ENCODE measurements around the gene USB1. TPM values are rescaled to one million over a fixed set of nuclear protein-coding genes. Genes with fewer than 3 reads are reported as not detected.

Gene USB1
- total RNA-seq, 3 donors from 2014 or later (not counting 1 experiment from before 2014, with no cell fraction given) = 64.7 to 86.0 (median 84.8) TPM

GRCh38 chr16:58022601-58023371 lies 21.6 kb downstream of the USB1 start:
- TF ChIP-seq, protein P1, sequence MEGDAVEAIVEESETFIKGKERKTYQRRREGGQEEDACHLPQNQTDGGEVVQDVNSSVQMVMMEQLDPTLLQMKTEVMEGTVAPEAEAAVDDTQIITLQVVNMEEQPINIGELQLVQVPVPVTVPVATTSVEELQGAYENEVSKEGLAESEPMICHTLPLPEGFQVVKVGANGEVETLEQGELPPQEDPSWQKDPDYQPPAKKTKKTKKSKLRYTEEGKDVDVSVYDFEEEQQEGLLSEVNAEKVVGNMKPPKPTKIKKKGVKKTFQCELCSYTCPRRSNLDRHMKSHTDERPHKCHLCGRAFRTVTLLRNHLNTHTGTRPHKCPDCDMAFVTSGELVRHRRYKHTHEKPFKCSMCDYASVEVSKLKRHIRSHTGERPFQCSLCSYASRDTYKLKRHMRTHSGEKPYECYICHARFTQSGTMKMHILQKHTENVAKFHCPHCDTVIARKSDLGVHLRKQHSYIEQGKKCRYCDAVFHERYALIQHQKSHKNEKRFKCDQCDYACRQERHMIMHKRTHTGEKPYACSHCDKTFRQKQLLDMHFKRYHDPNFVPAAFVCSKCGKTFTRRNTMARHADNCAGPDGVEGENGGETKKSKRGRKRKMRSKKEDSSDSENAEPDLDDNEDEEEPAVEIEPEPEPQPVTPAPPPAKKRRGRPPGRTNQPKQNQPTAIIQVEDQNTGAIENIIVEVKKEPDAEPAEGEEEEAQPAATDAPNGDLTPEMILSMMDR (IDR thresholded peaks at IDR 0.05) = no peak
- Mint-ChIP-seq H3K27ac (no peak overlapping the region), H3K4me1 (peaks cover 0 to 17% of the 10 kb centered on the region in 2 donors), H3K27me3 (ENCODE audit: low read depth in 2 of 2) (peaks cover 0 to 4% of the 10 kb centered on the region in 2 donors), H3K36me3 (no peaks in the 10 kb centered on the region), H3K9me3 (no peaks in the 10 kb centered on the region), H3K4me3 (no peak overlapping the region)
- DNase-seq (no peak), ATAC-seq (no peak)
- Histone ChIP-seq H3K4me3 (ENCODE audit: low read length) (no peak overlapping the region), H3K9me3 (ENCODE audit: control insufficient read depth, insufficient read depth, low read length) (no peaks in the 10 kb centered on the region), H3K36me3 (ENCODE audit: control insufficient read depth, insufficient read depth, low read length) (peaks cover 16% of the 10 kb centered on the region), H3K4me1 (ENCODE audit: control insufficient read depth, insufficient read depth, low read length) (peaks cover 27% of the 10 kb centered on the region), H3K27me3 (ENCODE audit: control insufficient read depth, insufficient read depth, low read length) (peaks cover 10% of the 10 kb centered on the region), H3K27ac (ENCODE audit: low read length) (no peak overlapping the region)
- WGBS (ENCODE audit: insufficient coverage) = 63% methylated on average over 16 of the region's 18 CpGs
- intact Hi-C loops (cut with micrococcal nuclease) = loop anchor here (10.0 kb wide), 1 partner anchor 172 kb away; the partner anchor contains the start of gene CSNK2A2

- H3K36me3 Mint-ChIP-seq = no peaks in the 10 kb centered on the region
- TF ChIP-seq, protein P1 (IDR thresholded peaks at IDR 0.05) = no peak
- Histone ChIP-seq H3K4me1 (ENCODE audit: control insufficient read depth, insufficient read depth, low read length) (peaks cover 27% of the 10 kb centered on the region), H3K27me3 (ENCODE audit: control insufficient read depth, insufficient read depth, low read length) (peaks cover 10% of the 10 kb centered on the region), H3K36me3 (ENCODE audit: control insufficient read depth, insufficient read depth, low read length) (peaks cover 3% of the 10 kb centered on the region), H3K9me3 (ENCODE audit: control insufficient read depth, insufficient read depth, low read length) (no peaks in the 10 kb centered on the region), H3K27ac (ENCODE audit: low read length) (no peak overlapping the region), H3K4me3 (ENCODE audit: low read length) (peak overlapping the region; percentile 68)
- H3K27me3 Mint-ChIP-seq (ENCODE audit: low read depth in 2 of 2) = peaks cover 11 to 17% of the 10 kb centered on the region in 2 donors
- peak overlapping the region in 1 of 2 donors; percentile 81 for H3K27ac Mint-ChIP-seq
- peak in 1 of 2 donors; percentile 51 for DNase-seq
- peaks cover 0 to 17% of the 10 kb centered on the region in 2 donors for H3K4me1 Mint-ChIP-seq
- ATAC-seq = peak; percentile 37 to 52 (median 44)
- H3K9me3 Mint-ChIP-seq = no peaks in the 10 kb centered on the region
- 17% methylated on average over 56 of the region's 57 CpGs for WGBS (ENCODE audit: insufficient coverage)
- peak overlapping the region; percentile 86 for H3K4me3 Mint-ChIP-seq
- intact Hi-C loops (cut with micrococcal nuclease) = loop anchor here (10.0 kb wide), 1 partner anchor 170 kb away; the partner anchor contains the start of gene CSNK2A2
Measured at GRCh38 chr16:58024486-58025350, 23.5 kb downstream of the USB1 start.

DNA sequence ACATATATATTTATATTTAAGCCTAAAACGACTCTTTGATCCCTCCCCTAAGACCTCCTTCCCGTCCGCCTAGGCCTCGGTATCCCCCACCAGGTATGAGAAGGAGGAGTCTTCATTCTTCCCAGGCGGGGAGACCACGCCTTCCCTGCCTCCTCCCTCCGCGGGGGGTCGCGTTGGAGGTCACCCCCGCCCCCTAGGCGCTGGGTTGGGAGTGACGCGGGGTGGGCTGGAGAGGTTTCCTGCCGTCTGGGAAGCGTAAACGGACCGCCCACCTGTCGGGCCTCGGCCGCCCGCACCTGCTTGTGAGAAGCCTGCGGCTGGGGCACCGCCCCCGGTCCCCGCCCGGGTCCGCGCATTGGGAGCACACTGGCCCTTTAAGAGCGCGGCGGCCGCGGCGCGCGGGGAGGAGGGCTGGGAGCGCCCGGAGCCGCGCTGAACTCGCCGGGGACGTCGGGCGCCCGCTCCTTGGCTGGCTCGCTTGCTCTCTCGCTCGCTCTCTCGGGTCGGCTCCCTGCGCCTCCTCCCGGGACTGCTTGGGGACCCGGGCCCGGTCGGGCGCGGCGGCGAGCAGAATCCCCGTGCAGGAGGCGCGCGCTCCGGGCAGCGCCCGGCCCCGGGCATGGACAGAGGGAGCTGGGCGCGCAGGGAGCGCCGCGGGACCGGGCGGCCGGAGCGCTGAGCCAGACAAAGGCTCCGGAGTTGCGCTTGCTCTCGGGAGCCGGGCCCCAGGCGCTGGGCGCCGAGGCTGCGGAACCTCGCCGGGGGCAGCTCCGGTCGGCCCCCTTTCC lies 24.3 kb downstream of the USB1 start, which contains the start of gene MMP15:
Gene MMP15 (plus strand): TSS at position 404 of the 788 bp plus-strand sequence. CDS start 597 bp downstream, outside the sequence.
- Mint-ChIP-seq H3K4me1 (peaks cover 0 to 11% of the 10 kb centered on the region in 2 donors), H3K9me3 (no peaks in the 10 kb centered on the region), H3K4me3 (peak within 1 kb of the TSS; percentile 86), H3K27me3 (ENCODE audit: low read depth in 2 of 2) (peaks cover 14 to 19% of the 10 kb centered on the region in 2 donors), H3K27ac (peak within 1 kb of the TSS in 1 of 2 donors; percentile 81), H3K36me3 (no peaks in the 10 kb centered on the region)
- H3K9me3 ChIP-seq (ENCODE audit: control insufficient read depth, insufficient read depth, low read length) = no peaks in the 10 kb centered on the region
- peak; percentile 35 to 71 for DNase-seq
- intact Hi-C loops (cut with micrococcal nuclease) = loop anchor here (10.0 kb wide), 1 partner anchor 169 kb away; the partner anchor contains the start of gene CSNK2A2
- H3K4me3 ChIP-seq (ENCODE audit: low read length) = peak within 1 kb of the TSS; percentile 68
- peak; percentile 66 to 71 (median 68) for ATAC-seq
- no peaks in the 10 kb centered on the region for H3K36me3 ChIP-seq (ENCODE audit: control insufficient read depth, insufficient read depth, low read length)
- under 1% methylated on average over 86 of the region's 90 CpGs for WGBS (ENCODE audit: insufficient coverage)
- TF ChIP-seq, protein P1 (IDR thresholded peaks at IDR 0.05) = no peak
- no peak within 1 kb of the TSS for H3K27ac ChIP-seq (ENCODE audit: low read length)
- H3K27me3 ChIP-seq (ENCODE audit: control insufficient read depth, insufficient read depth, low read length) = peaks cover 10% of the 10 kb centered on the region
- H3K4me1 ChIP-seq (ENCODE audit: control insufficient read depth, insufficient read depth, low read length) = peaks cover 27% of the 10 kb centered on the region
